SU-DHL-6 (cell line): Measurements from ENCODE around the gene ABL2.

Source experiments
- CTCF ChIP-seq: fragments of 200-600 bp; sonication (generic); IDR thresholded peaks from one replicate; pipeline ENCODE4 v1.5.1; 2017; ENCODE audit warnings: antibody characterized with exemption, mild to moderate bottlenecking, low read length, moderate library complexity; ENCODE audit not compliant: insufficient read depth, poor library complexity, severe bottlenecking
- EZH2phosphoT487 ChIP-seq: fragments of 200-600 bp; sonication (generic), shearing (Covaris generic); conservative IDR thresholded peaks from 2 replicates; pipeline ENCODE4 v1.6.1; 2018; ENCODE audit warnings: mild to moderate bottlenecking, antibody characterized with exemption, low read length, moderate library complexity, mixed read lengths

GRCh38 chr1:179080866-179081686 is 148.4 kb downstream of the ABL2 start:
- TF ChIP-seq CTCF (no peak), EZH2phosphoT487 (no peak)
